ENCODE measurements around the gene CTNND2. TPM values are rescaled to one million over a fixed set of nuclear protein-coding genes. Genes with fewer than 3 reads are reported as not detected.

CTNND2 gene
- total RNA-seq, 1 experiment from 2014 or later, result 7.0 TPM

GRCh38 chr5:11477786-11478185 is 426.5 kb downstream of the CTNND2 start:
- Histone ChIP-seq H2BK15ac (ENCODE audit: low read depth, low read length) (no peak overlapping the region), H2BK12ac (ENCODE audit: insufficient read length, low read depth, low read length) (no peak overlapping the region), H3K4me2 (ENCODE audit: insufficient read depth, insufficient read length, low read length) (no peak overlapping the region), H3K79me2 (ENCODE audit: insufficient read depth, low read length) (no peaks in the 10 kb centered on the region), H2AFZ (ENCODE audit: low read length) (no peak overlapping the region), H2BK20ac (ENCODE audit: low read depth, low read length, poor library complexity, severe bottlenecking) (no peak overlapping the region), H3K9me3 (ENCODE audit: control insufficient read depth, low read depth, low read length) (no peaks in the 10 kb centered on the region), H4K5ac (ENCODE audit: insufficient read length, low read depth, low read length) (no peak overlapping the region), H4K8ac (replicated peaks; ENCODE audit: insufficient read length, low read depth, low read length) (no peak overlapping the region), H2BK5ac (ENCODE audit: insufficient read length, low read length) (no peak overlapping the region), H3K79me1 (ENCODE audit: insufficient read depth, low read depth, low read length, poor library complexity, severe bottlenecking) (no peaks in the 10 kb centered on the region), H3T11ph (ENCODE audit: low read length) (no peak overlapping the region), H2AK5ac (ENCODE audit: insufficient read length, low read length) (no peak overlapping the region), H3K23me2 (ENCODE audit: insufficient read length, low read depth, low read length, poor library complexity, severe bottlenecking) (no peaks in the 10 kb centered on the region), H3K9ac (ENCODE audit: extremely low read depth, insufficient read length, low read length) (no peak overlapping the region), H4K91ac (ENCODE audit: insufficient read length, low read depth, low read length) (no peak overlapping the region), H2BK120ac (ENCODE audit: low read depth, low read length, poor library complexity, severe bottlenecking) (no peak overlapping the region), H3K23ac (ENCODE audit: insufficient read length, low read depth, low read length) (no peak overlapping the region), H3K14ac (ENCODE audit: insufficient read depth, low read length) (no peak overlapping the region), H3K56ac (ENCODE audit: insufficient read length, low read depth, low read length) (no peak overlapping the region), H3K27me3 (ENCODE audit: insufficient read depth, low read length) (no peaks in the 10 kb centered on the region), H4K20me1 (ENCODE audit: control insufficient read depth, insufficient read depth, insufficient read length) (no peaks in the 10 kb centered on the region), H3K18ac (ENCODE audit: insufficient read length, low read depth, low read length) (no peak overlapping the region), H3K4me1 (ENCODE audit: insufficient read depth, low read length) (no peaks in the 10 kb centered on the region), H3K27ac (ENCODE audit: insufficient read length, low read depth, low read length) (no peak overlapping the region), H3K4ac (ENCODE audit: low read depth, low read length) (no peak overlapping the region)
- Mint-ChIP-seq H3K27ac (no peak overlapping the region), H3K36me3 (ENCODE audit: insufficient read depth in 1 of 3, low read depth in 3 of 3) (no peaks in the 10 kb centered on the region), H3K4me1 (0 out of 4 replicates have a peak, but pooled peaks cover 0 to 5% of the 10 kb centered on the region in 2 experiments), H3K9me3 (no peaks in the 10 kb centered on the region), H3K27me3 (ENCODE audit: low read depth) (no peaks in the 10 kb centered on the region), H3K4me3 (no peak overlapping the region)
- DNase-seq, result no peak
- no CpG with 5 or more reads among the region's 3 CpGs for WGBS (ENCODE audit: extremely low coverage, insufficient read length, low lambda C conversion rate)
- no peak for TF ChIP-seq CTCF (conservative IDR thresholded peaks at IDR 0.05)
